ENCODE data around the gene CBFB.
A peak's percentile ranks its signal among the peaks of the same experiment; 100 is the strongest.

CBFB gene

DNA sequence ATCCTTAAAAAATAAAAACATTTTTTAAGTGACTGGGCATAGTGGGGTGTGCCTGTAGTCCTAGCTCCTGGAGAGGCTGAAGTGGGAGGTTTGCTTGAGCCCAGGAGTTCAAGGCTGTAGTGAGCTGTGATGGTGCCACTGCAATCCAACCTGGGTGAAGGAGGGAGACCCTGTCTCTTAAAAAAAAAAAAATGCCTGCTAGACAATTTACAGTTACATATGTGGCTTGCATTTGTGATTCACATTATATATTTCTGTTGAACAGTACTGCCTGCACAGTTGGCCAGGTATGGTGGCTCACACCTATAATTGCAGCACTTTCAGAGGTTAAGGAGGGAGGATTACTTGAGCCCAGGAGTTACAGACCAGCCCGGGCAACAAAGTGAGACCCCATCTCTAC is 23.4 kb downstream of the CBFB start:
- H3K4me3 ChIP-seq (replicated peaks; ENCODE audit: low read depth, low read length), result no peak overlapping the region
- TF ChIP-seq, protein P1, sequence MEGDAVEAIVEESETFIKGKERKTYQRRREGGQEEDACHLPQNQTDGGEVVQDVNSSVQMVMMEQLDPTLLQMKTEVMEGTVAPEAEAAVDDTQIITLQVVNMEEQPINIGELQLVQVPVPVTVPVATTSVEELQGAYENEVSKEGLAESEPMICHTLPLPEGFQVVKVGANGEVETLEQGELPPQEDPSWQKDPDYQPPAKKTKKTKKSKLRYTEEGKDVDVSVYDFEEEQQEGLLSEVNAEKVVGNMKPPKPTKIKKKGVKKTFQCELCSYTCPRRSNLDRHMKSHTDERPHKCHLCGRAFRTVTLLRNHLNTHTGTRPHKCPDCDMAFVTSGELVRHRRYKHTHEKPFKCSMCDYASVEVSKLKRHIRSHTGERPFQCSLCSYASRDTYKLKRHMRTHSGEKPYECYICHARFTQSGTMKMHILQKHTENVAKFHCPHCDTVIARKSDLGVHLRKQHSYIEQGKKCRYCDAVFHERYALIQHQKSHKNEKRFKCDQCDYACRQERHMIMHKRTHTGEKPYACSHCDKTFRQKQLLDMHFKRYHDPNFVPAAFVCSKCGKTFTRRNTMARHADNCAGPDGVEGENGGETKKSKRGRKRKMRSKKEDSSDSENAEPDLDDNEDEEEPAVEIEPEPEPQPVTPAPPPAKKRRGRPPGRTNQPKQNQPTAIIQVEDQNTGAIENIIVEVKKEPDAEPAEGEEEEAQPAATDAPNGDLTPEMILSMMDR (IDR thresholded peaks at IDR 0.05; ENCODE audit: insufficient read depth, low read length, poor library complexity, severe bottlenecking), result no peak
- H3K36me3 ChIP-seq (ENCODE audit: control insufficient read depth, insufficient read depth, low read length), result no peaks in the 10 kb centered on the region; the same call in 1 of the 2 replicates
- no peaks in the 10 kb centered on the region for H3K27me3 ChIP-seq (replicated peaks; ENCODE audit: control insufficient read depth, insufficient read depth, low read length)
- no peak for DNase-seq (ENCODE audit: extremely low read depth, insufficient read length)

DNA sequence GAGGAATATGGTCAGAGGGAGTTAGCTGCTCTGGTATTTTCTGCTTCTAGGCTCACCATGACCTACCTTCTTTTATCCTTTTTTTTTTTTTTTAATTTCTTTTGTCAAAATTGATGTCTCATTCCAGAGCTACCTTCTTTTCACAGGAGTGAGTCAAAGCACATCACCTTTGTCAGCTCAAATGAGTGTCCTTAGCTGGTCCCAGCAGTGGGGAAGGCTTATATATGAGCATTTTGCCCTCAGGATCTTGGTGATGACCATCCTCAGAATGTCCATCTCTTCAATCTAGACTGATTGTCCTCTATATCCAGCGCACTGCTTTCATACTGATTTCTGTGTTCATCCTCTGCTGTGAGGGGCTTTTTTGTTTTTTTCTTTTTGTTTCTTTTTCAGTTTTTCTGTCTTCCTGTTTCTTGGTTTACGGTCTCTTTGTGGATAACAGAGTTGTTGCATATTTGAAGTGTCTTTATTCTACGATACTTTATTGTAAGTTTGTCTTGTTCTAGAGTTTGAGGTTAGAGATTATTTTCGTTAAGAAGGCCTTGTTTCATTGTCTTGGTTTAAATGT is 24.9 kb downstream of the CBFB start:
- Histone ChIP-seq H3K4me3 (replicated peaks; ENCODE audit: low read depth, low read length) (no peak overlapping the region), H3K27me3 (replicated peaks; ENCODE audit: control insufficient read depth, insufficient read depth, low read length) (no peaks in the 10 kb centered on the region), H3K36me3 (ENCODE audit: control insufficient read depth, insufficient read depth, low read length) (no peaks in the 10 kb centered on the region; the same call in 1 of the 2 replicates)
- DNase-seq (ENCODE audit: extremely low read depth, insufficient read length), result no peak
- TF ChIP-seq, protein P1 (IDR thresholded peaks at IDR 0.05; ENCODE audit: insufficient read depth, low read length, poor library complexity, severe bottlenecking), result no peak

DNA sequence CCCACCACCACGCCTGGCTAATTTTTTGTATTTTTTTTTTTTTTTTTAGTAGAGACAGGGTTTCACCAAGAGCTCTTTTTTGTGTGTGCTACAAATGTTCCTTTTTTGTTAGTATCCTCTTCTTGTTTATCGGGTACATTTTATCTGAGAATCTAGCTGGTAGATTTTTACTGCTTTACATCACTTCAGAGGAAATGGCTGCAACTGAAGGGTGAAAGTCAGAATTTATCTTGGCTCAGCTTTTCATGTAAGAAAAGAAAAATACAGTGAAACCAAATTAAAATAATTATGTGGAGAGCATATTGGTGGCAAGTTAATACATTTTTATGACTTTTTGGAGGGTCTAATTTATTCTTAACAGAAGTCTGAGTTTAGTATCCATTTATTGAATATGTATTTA is 26.0 kb downstream of the CBFB start:
- no peak for DNase-seq (ENCODE audit: extremely low read depth, insufficient read length)
- no peaks in the 10 kb centered on the region; the same call in 1 of the 2 replicates for H3K36me3 ChIP-seq (ENCODE audit: control insufficient read depth, insufficient read depth, low read length)
- H3K4me3 ChIP-seq (replicated peaks; ENCODE audit: low read depth, low read length), result no peak overlapping the region
- H3K27me3 ChIP-seq (replicated peaks; ENCODE audit: control insufficient read depth, insufficient read depth, low read length), result no peaks in the 10 kb centered on the region
- TF ChIP-seq, protein P1 (IDR thresholded peaks at IDR 0.05; ENCODE audit: insufficient read depth, low read length, poor library complexity, severe bottlenecking), result no peak

DNA sequence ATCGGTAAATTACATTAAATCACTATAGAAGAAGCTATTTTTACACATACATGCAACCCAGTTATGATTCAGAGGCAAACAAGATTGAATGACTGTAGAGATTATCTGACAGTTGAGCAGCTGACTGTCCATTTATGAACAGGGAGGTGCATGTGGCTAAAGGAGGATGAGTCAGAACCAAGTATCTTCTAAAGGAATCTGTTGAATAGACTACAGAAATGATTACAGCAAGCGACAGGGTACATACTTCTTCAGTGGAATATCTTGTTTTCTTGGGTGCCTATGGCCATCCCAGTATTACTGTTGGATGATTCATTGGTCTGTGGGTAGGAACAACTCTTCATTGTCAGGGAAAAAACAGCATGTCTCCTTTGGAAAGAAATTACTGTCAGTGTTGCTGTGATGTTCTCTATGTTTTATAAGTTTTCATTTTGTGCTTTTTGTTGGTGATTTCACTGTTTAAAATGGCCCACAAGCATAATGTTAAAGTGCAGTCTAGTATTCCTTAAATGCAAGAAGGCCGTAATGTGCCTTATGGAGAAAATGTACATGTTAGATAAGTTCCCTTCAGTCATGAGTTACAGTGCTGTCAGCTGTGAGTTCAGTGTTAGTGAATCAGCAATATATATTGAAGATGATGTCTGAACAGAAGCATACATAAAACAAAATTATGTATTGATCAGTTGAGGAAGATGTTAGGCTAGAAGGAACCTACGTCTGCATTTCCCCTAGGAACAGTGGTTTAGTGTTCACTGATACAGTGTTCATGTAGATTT is 27.0 kb downstream of the CBFB start:
- TF ChIP-seq, protein P1 (IDR thresholded peaks at IDR 0.05; ENCODE audit: insufficient read depth, low read length, poor library complexity, severe bottlenecking), result no peak
- peak; percentile 18 for DNase-seq (ENCODE audit: extremely low read depth, insufficient read length)
- Histone ChIP-seq H3K4me3 (replicated peaks; ENCODE audit: low read depth, low read length) (no peak overlapping the region), H3K27me3 (replicated peaks; ENCODE audit: control insufficient read depth, insufficient read depth, low read length) (no peaks in the 10 kb centered on the region), H3K36me3 (ENCODE audit: control insufficient read depth, insufficient read depth, low read length) (no peaks in the 10 kb centered on the region)

DNA sequence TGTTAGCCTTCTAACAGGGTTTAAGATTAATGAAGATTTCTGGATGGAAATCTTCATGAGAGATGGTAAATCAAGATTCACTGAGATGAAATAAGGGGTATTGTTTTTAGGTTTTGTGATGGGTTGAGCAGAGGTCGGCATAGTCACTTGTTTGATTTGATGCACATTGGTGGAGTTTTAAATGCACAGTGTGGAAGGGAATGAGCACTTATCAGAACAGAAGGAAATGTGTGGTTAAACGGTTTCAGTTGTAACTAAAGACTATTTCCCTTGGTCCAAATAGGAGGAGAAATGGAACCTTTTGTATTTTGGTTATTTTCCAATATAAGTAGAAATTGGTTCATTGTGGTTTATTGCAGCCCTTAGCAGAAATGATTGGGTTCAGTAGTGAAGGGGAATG is 34.1 kb downstream of the CBFB start:
- Histone ChIP-seq H3K36me3 (ENCODE audit: control insufficient read depth, insufficient read depth, low read length) (peaks cover 7% of the 10 kb centered on the region), H3K4me3 (replicated peaks; ENCODE audit: low read depth, low read length) (no peak overlapping the region), H3K27me3 (replicated peaks; ENCODE audit: control insufficient read depth, insufficient read depth, low read length) (no peaks in the 10 kb centered on the region)
- TF ChIP-seq, protein P1 (IDR thresholded peaks at IDR 0.05; ENCODE audit: insufficient read depth, low read length, poor library complexity, severe bottlenecking), result no peak
- DNase-seq (ENCODE audit: extremely low read depth, insufficient read length), result no peak
